Measurements from ENCODE around the gene OBP2A.
A peak's percentile ranks its signal among the peaks of the same experiment; 100 is the strongest.
"Not testable (repeated sequence)": the region's sequence is repeated elsewhere in the genome, so short reads cannot be mapped to it uniquely, and the experiment has no call there.

Gene OBP2A

GRCh38 chr9:135506327-135507103, 39.4 kb upstream of the OBP2A start:
- Mint-ChIP-seq H3K27me3 (no peaks in the 10 kb centered on the region), H3K9me3 (peaks cover 16% of the 10 kb centered on the region), H3K36me3 (ENCODE audit: low read depth) (peaks cover 40% of the 10 kb centered on the region), H3K27ac (no peak overlapping the region), H3K4me3 (no peak overlapping the region), H3K4me1 (ENCODE audit: low read depth) (peaks cover 24% of the 10 kb centered on the region)
- DNase-seq: no peak

- H3K36me3 Mint-ChIP-seq (ENCODE audit: low read depth): peaks cover 32% of the 10 kb centered on the region
- H3K4me1 Mint-ChIP-seq (ENCODE audit: low read depth): peaks cover 19% of the 10 kb centered on the region
- H3K4me3 Mint-ChIP-seq: no peak overlapping the region
- peaks cover 16% of the 10 kb centered on the region for H3K9me3 Mint-ChIP-seq
- no peak overlapping the region for H3K27ac Mint-ChIP-seq
- no peaks in the 10 kb centered on the region for H3K27me3 Mint-ChIP-seq
- DNase-seq: no peak
Measured at GRCh38 chr9:135507104-135508035, 38.6 kb upstream of the OBP2A start.

- H3K4me3 Mint-ChIP-seq: no peak overlapping the region
- H3K4me1 Mint-ChIP-seq (ENCODE audit: low read depth): peaks cover 11% of the 10 kb centered on the region
- peaks cover 16% of the 10 kb centered on the region for H3K9me3 Mint-ChIP-seq
- H3K27me3 Mint-ChIP-seq: no peaks in the 10 kb centered on the region
- no peak for DNase-seq
- peaks cover 22% of the 10 kb centered on the region for H3K36me3 Mint-ChIP-seq (ENCODE audit: low read depth)
- peak overlapping the region; percentile 33 for H3K27ac Mint-ChIP-seq
Measured at GRCh38 chr9:135508211-135508820, 37.6 kb upstream of the OBP2A start.

- Mint-ChIP-seq H3K4me1 (ENCODE audit: low read depth) (peaks cover 6% of the 10 kb centered on the region), H3K4me3 (no peak overlapping the region), H3K9me3 (peaks cover 16% of the 10 kb centered on the region), H3K27me3 (no peaks in the 10 kb centered on the region), H3K36me3 (ENCODE audit: low read depth) (peaks cover 11% of the 10 kb centered on the region), H3K27ac (no peak overlapping the region)
- DNase-seq: no peak
Measured at GRCh38 chr9:135509458-135509857, 36.5 kb upstream of the OBP2A start.

- peaks cover 9% of the 10 kb centered on the region for H3K4me1 Mint-ChIP-seq (ENCODE audit: low read depth)
- no peak overlapping the region for H3K27ac Mint-ChIP-seq
Measured at GRCh38 chr9:135512241-135512603, 33.7 kb upstream of the OBP2A start.

GRCh38 chr9:135512904-135513303, 33.0 kb upstream of the OBP2A start:
- DNase-seq: no peak
- peaks cover 15% of the 10 kb centered on the region for H3K9me3 Mint-ChIP-seq
- no peaks in the 10 kb centered on the region for H3K36me3 Mint-ChIP-seq (ENCODE audit: low read depth)
- H3K27me3 Mint-ChIP-seq: peaks cover 5% of the 10 kb centered on the region
- no peak overlapping the region for H3K4me3 Mint-ChIP-seq
- H3K27ac Mint-ChIP-seq: no peak overlapping the region
- peaks cover 9% of the 10 kb centered on the region for H3K4me1 Mint-ChIP-seq (ENCODE audit: low read depth)

More at GRCh38 chr9:135512241-135512603, 33.7 kb upstream of the OBP2A start:
- H3K27me3 Mint-ChIP-seq: no peaks in the 10 kb centered on the region
- H3K36me3 Mint-ChIP-seq (ENCODE audit: low read depth): no peaks in the 10 kb centered on the region
- DNase-seq: no peak
- H3K4me3 Mint-ChIP-seq: no peak overlapping the region
- H3K9me3 Mint-ChIP-seq: peaks cover 16% of the 10 kb centered on the region

GRCh38 chr9:135513351-135513846, 32.5 kb upstream of the OBP2A start:
- no peak overlapping the region for H3K4me3 Mint-ChIP-seq
- peaks cover 9% of the 10 kb centered on the region for H3K4me1 Mint-ChIP-seq (ENCODE audit: low read depth)
- H3K27ac Mint-ChIP-seq: no peak overlapping the region
- no peak for DNase-seq
- peaks cover 8% of the 10 kb centered on the region for H3K27me3 Mint-ChIP-seq
- peaks cover 12% of the 10 kb centered on the region for H3K9me3 Mint-ChIP-seq
- no peaks in the 10 kb centered on the region for H3K36me3 Mint-ChIP-seq (ENCODE audit: low read depth)

- H3K4me3 Mint-ChIP-seq; H3K27ac Mint-ChIP-seq; H3K36me3 Mint-ChIP-seq (ENCODE audit: low read depth); H3K4me1 Mint-ChIP-seq (ENCODE audit: low read depth); DNase-seq; H3K9me3 Mint-ChIP-seq; H3K27me3 Mint-ChIP-seq: not testable (repeated sequence)
Measured at GRCh38 chr9:135513906-135514305, 32.0 kb upstream of the OBP2A start.

GRCh38 chr9:135514342-135515082, 31.4 kb upstream of the OBP2A start:
- no peak for DNase-seq

GRCh38 chr9:135515083-135515951, 30.6 kb upstream of the OBP2A start:
- H3K4me1 Mint-ChIP-seq (ENCODE audit: low read depth): peaks cover 9% of the 10 kb centered on the region
- no peak for DNase-seq
- no peaks in the 10 kb centered on the region for H3K36me3 Mint-ChIP-seq (ENCODE audit: low read depth)
- no peak overlapping the region for H3K27ac Mint-ChIP-seq
- H3K9me3 Mint-ChIP-seq: no peaks in the 10 kb centered on the region
- peaks cover 10% of the 10 kb centered on the region for H3K27me3 Mint-ChIP-seq
- H3K4me3 Mint-ChIP-seq: no peak overlapping the region

More at GRCh38 chr9:135514342-135515082, 31.4 kb upstream of the OBP2A start:
- H3K36me3 Mint-ChIP-seq (ENCODE audit: low read depth): no peaks in the 10 kb centered on the region
- peaks cover 9% of the 10 kb centered on the region for H3K4me1 Mint-ChIP-seq (ENCODE audit: low read depth)
- peaks cover 10% of the 10 kb centered on the region for H3K27me3 Mint-ChIP-seq
- no peak overlapping the region for H3K27ac Mint-ChIP-seq
- no peak overlapping the region for H3K4me3 Mint-ChIP-seq
- peaks cover 1% of the 10 kb centered on the region for H3K9me3 Mint-ChIP-seq

- Mint-ChIP-seq H3K27me3 (peaks cover 10% of the 10 kb centered on the region), H3K9me3 (no peaks in the 10 kb centered on the region), H3K4me1 (ENCODE audit: low read depth) (peaks cover 9% of the 10 kb centered on the region), H3K36me3 (ENCODE audit: low read depth) (no peaks in the 10 kb centered on the region), H3K4me3 (no peak overlapping the region), H3K27ac (no peak overlapping the region)
- DNase-seq: peak; percentile 11
Measured at GRCh38 chr9:135516132-135516860, 29.6 kb upstream of the OBP2A start.

- DNase-seq: peak; percentile 11
- Mint-ChIP-seq H3K36me3 (ENCODE audit: low read depth) (no peaks in the 10 kb centered on the region), H3K4me3 (no peak overlapping the region), H3K27ac (no peak overlapping the region), H3K9me3 (no peaks in the 10 kb centered on the region), H3K27me3 (peaks cover 15% of the 10 kb centered on the region), H3K4me1 (ENCODE audit: low read depth) (peaks cover 5% of the 10 kb centered on the region)
Measured at GRCh38 chr9:135517407-135517822, 28.5 kb upstream of the OBP2A start.

All from activated T-cell treated with anti-CD3 and anti-CD28 coated beads, Interleukin-2, amount 50 U/mL, for 24 hours (primary cell).